HG02798 (cell line): Measurements from ENCODE around the gene ATP8B4.

Experiments
- ATAC-seq: cut with Tn5 transposase; IDR thresholded peaks from one replicate; pipeline ENCODE4 v1.9.1; 2021; ENCODE audit warnings: mild to moderate bottlenecking; ENCODE audit not compliant: unreplicated experiment, poor library complexity

The ATP8B4 gene

DNA sequence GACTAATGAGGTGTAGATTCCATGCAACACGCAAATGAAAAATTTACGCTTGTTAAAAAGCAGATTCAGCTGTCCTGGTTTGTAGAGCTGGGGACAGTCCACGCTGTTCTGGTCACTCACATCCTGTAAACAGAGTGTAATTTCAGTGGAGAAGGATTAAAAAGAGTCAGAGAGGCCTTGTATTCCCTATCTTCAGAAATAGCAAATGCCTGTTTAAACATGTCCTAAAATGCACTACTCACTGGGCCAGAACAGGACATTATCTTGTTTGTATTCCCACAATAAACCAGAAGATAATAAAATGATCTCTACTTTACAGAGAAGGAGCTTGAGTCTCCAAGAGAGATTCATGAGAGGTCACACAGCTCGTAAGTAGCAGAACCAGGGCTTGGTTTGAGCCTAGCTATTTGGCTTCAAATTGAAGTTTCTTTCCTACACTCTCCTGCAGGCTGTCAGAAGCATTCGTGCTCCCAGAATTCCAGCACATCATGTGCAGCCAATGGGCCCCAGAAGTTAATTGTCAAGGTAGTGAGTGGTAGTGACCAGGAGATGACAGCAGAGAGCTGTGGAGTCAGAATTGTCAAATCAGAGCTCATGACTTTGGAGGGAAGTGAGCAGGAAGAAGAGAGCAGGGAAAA, 242.5 kb downstream of the ATP8B4 start:
- ATAC-seq, result no peak

GRCh38 chr15:49875392-49875791, 243.6 kb downstream of the ATP8B4 start:
- ATAC-seq, result no peak

DNA sequence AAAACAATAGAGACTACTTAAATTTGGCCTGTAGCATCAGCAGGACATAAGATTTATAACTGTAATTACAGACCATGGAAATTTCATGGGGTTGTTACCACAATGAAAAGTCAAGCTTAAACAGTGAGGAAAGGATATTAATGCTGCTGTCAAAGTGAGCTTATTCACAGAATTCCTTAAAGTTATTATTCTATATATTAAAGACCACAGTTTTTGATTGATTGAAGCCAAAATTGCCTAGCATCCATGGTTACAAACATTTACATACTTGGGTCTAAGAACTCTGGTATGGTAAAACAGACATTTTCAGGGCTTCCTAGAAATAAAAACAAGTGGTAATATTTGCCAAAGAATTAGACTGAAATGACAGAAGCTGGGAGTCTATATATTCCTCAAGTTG, 248.6 kb downstream of the ATP8B4 start:
- no peak for ATAC-seq

- ATAC-seq, result no peak
Measured at GRCh38 chr15:49868348-49868747, 250.7 kb downstream of the ATP8B4 start.

- ATAC-seq, result no peak
Measured at GRCh38 chr15:49865925-49866757, 252.9 kb downstream of the ATP8B4 start.

DNA sequence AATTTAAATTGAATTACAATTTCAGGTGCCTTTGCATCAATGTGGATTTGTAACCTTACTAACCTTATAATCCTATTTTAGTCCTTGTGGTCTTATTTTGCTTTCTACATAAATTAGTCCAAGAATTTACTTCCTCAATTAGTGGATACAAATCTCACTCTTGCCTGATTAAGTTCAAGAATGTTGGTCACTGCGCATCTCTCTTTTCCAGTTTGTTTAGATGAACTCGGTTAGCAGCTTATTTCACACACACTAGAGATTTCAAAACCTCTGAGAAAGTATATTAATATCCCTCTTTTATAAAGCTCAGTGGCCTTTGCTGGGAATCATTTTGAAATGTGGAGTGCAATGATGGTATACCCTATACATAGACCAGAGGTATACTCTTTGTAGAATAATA, 254.8 kb downstream of the ATP8B4 start:
- no peak for ATAC-seq

DNA sequence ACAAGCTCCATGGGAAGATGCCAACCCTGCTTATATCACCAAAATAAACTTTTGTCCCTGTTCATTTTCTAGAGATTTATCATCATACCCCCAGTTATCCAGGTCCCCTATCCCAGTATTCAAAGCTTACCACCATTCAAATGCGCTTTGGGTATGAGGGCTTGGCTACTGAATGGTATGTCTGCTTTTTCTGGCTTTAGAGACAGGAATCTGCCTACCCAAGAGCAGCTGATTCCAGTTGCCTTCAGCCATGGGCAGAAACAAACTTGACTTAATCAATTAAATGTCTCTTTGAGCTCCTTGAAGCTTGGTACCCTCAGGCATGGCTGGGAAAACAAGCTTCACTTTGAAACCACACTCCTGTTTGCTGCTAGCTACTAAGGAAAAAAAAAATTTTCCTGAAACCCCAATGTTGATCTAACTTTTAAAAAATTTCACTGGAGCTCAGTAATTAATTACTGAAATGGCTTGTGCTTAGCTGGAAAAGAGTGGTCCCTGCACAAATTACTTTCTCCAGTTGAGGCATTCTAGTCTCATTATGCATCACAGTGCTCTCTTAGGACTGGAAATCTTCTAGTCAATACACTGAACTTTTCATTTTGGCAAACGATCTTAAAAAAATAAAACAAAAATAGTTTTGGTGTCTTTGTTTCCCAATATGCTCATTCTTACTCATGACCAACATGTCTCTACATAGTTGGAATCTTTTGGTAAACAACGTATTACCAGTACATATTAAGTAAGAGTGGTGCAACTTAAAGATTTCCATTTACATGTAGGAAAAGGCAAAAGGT, 255.4 kb downstream of the ATP8B4 start:
- ATAC-seq, result no peak

DNA sequence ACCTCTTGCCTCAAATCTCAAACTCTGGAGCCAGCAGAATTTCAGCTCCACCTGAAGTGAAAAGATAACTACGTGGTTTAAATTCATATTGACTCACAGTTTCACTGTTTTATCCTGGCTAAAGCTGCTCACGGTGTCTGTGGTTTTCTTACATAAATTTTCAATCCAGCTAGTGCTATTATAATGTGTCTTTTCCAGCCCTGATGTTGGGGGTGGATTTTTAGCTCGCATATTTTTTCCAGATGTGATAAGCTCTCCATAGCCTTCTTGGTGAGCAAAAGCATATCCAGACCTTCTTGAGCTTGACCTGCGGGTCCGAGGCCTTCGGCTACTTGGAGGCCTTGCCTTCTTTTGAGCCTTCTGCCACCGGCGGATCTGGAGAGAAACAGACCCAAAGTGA, 258.9 kb downstream of the ATP8B4 start:
- ATAC-seq, result no peak

DNA sequence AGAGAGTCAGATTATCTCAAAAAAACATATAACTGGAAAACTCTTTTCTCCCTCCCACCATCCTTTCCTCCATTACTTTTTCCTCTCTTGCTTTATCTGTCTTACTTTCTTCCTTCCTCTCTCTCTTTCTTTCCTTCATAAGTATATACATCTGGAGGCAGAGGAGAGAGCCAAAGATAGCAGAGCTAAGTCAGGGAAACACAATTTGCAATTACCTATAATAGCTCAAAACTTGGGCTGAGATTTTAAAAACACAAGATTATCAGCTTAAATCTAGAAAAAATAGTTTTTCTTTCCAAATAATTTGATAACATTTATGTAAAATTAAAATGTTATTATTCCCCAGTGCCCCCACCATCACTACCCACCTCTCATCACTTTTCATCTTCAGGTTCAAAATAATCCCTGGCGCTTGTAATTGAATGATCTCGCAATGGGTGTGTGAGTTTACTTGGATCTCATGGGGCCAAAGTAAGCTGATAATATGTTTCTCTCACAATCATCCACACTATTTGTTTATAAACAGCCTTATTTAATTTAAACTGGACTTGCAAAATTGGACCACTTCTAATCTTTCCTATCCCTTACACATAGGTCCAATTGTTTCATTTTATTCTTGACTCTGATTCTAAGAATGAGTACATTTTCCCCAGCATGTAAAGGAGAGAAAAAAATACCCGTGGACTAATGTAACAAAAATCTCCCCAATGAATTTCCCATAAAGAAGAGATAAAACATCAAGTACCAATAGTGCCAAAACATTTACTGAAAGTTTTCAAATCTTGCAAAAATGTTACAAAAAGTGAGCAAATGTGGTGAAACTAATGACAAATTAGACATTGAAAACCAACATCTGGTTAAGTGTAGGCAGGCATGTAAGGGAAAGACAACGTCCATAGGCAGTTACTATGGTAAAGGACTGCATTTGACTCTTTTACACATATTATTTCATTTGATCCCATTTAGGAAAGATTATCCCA, 261.2 kb downstream of the ATP8B4 start:
- ATAC-seq, result no peak

- ATAC-seq, result no peak
Measured at GRCh38 chr15:49855917-49856637, 263.0 kb downstream of the ATP8B4 start.

GRCh38 chr15:49852756-49853155, 266.3 kb downstream of the ATP8B4 start:
- ATAC-seq, result no peak

GRCh38 chr15:49848807-49849206, 270.2 kb downstream of the ATP8B4 start:
- no peak for ATAC-seq

- ATAC-seq, result no peak
Measured at GRCh38 chr15:49848282-49848724, 270.7 kb downstream of the ATP8B4 start.

DNA sequence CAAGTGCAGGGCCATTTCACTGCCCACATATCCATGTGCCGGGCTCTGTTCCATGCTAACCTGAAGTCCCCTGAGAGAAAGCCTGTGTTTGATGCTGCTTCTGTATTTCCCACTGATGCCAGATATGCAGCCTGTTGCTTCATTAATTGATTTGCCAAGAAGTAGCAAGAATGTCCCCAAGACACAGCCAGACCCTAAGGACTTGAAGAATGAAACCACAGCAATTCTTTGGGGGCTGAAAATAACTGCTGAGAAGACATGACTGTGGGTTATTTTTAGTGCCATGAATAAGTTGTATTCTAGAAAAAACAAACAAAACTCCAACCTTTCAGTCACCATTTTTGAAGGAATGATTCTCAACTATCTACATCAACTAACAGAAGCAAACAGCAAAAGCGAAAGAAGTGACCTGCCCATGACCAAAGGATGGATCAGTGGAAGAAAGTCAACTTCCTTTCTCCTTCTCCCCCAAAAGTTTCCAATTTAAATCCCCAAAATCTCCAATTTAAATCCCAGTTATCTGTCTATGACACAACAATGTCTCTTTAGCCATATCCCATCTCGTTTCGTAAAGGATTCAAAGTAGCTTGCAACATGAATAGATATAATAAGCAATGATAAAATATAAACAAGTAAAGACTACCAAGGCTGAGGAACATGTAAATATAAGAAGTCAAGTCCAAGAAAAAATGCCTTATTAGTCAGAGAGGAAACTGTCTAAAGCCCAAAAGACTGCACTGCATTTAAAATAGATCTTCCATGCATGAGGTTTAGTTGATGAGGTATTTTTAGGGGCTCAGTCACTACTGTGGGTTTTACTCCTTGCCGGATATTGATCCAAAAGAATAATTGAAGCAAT, 271.4 kb downstream of the ATP8B4 start:
- no peak for ATAC-seq

DNA sequence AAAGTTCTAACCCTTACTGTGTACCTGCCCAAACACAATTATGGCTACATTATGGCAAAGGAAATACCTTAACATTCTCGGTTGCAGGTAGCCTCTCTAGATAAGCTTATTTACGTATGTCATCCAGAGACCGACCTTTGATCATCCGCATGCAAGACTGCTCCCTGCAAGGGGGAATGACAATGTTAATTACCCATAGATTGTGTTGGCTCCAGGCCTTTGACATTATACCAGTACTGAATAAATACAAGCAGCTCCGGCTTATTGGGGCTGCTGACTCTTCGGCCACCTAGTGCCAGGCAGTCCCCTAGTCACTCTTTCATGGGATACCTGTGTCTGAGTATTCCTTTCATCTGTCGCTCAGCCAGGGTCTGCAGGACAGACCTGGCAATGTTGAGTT, 274.6 kb downstream of the ATP8B4 start:
- no peak for ATAC-seq

DNA sequence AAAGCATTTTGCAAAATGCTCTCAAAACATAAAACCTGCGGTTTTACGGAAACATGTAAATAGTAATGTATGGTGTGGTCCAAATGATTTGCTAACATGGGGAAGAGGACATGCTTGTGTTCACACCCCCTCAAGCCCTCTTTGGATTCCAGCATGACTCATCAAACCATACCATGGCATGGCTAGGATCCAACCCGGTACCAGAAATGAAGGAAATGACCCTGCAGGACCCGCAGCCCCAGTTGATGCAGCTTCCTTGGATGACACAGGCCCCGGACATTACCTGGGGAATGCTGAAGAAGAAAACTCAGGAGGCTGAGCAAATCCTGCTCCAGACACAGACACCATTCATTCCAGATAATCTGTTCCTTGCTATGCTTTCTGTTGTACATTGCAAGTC, 275.3 kb downstream of the ATP8B4 start:
- no peak for ATAC-seq

DNA sequence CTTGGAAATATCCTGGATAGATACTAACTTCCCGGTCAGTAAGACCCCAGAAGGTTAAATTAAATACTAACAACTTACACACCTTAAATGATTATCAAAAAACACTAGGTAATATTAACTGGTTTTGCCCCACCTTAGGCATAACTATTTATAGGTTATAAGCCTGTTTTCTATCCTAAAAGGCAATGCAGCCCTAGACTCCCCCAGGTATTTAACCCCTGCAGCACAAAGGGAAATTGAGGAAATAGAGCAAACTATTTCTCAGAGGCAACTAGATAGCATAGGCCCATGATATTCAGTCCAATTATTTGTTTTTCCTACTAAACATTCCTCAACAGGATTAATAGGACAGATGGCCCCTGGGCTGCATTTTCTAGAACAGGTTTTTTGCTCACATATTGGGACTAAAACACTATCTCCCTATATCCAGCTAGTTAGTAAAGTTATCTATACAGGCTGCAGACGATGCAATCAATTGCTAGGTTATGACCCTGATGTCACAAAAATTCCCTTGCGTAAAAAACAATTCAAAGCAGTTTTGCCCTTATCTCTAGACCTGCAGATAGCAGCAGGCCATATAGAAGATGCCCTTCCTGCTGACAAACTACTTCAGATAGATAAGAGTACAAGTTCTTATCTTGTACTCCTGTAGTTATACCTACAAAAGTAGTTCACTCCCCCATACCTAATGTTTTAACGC, 276.9 kb downstream of the ATP8B4 start:
- no peak for ATAC-seq

- ATAC-seq, result peak; percentile 39
Measured at GRCh38 chr15:49832511-49832910, 286.5 kb downstream of the ATP8B4 start.
